Adrenal gland (tissue), 5 donors: ENCODE data around the gene RET.

Experiments used
- POLR2A ChIP-seq, 2 donors: fragments of 450-650 bp; IDR thresholded peaks; one replicate each; pipeline ENCODE4 v1.6.1; 2017; ENCODE audit warnings: antibody characterized with exemption in 2 of 2, mild to moderate bottlenecking in 2 of 2, moderate library complexity in 1 of 2
- TF ChIP-seq, protein P1 (sequence below), 6 experiments: fragments of 450-650 bp in 4 of 6; fragments of 200-600 bp in 2 of 6; sonication (generic) in 1 of 6; IDR thresholded peaks; 1 replicate in 5 of 6; 2 replicates in 1 of 6; pipeline versions ENCODE4 v1.5.1 to v1.8.0; 2016 to 2021; ENCODE audit warnings: antibody characterized with exemption in 6 of 6, mild to moderate bottlenecking in 2 of 6, moderate library complexity in 1 of 6
- donor health status: DM: no; HTN: no; CAD: no.

- no peak for TF ChIP-seq POLR2A (IDR thresholded peaks at IDR 0.05)
- TF ChIP-seq, protein P1, sequence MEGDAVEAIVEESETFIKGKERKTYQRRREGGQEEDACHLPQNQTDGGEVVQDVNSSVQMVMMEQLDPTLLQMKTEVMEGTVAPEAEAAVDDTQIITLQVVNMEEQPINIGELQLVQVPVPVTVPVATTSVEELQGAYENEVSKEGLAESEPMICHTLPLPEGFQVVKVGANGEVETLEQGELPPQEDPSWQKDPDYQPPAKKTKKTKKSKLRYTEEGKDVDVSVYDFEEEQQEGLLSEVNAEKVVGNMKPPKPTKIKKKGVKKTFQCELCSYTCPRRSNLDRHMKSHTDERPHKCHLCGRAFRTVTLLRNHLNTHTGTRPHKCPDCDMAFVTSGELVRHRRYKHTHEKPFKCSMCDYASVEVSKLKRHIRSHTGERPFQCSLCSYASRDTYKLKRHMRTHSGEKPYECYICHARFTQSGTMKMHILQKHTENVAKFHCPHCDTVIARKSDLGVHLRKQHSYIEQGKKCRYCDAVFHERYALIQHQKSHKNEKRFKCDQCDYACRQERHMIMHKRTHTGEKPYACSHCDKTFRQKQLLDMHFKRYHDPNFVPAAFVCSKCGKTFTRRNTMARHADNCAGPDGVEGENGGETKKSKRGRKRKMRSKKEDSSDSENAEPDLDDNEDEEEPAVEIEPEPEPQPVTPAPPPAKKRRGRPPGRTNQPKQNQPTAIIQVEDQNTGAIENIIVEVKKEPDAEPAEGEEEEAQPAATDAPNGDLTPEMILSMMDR (IDR thresholded peaks at IDR 0.05): no peak
These were observed 54.4 kb downstream of the RET start for GRCh38 chr10:43131256-43131655.
